Neural progenitor cell (in vitro differentiated cells): Measurements from ENCODE around the gene SFMBT2. TPM values are rescaled to one million over a fixed set of nuclear protein-coding genes. Genes with fewer than 3 reads are reported as not detected.
A peak's percentile ranks its signal among the peaks of the same experiment; 100 is the strongest.

ENCODE experiments used
- DNase-seq: peaks from one replicate; pipeline ENCODE4 v3.0.0-alpha.2; 2016; ENCODE audit warnings: low spot score
- H2AFZ ChIP-seq: fragments of 200-600 bp; sonication (generic); replicated peaks from 2 replicates; pipeline ENCODE4 v1.6.1; 2016; ENCODE audit warnings: antibody characterized with exemption
- H3F3A ChIP-seq: fragments of 200-600 bp; sonication (generic); 2 replicates; pipeline ENCODE4 v1.6.1; 2016; ENCODE audit warnings: antibody characterized with exemption, low read depth
- H3K27ac ChIP-seq: fragments of 200-600 bp; sonication (generic); 2 replicates; pipeline ENCODE4 v1.5.1; 2016; ENCODE audit warnings: mild to moderate bottlenecking
- H3K27me3 ChIP-seq: fragments of 200-600 bp; sonication (generic); 2 replicates; pipeline ENCODE4 v1.6.1; 2016; ENCODE audit warnings: mild to moderate bottlenecking, moderate library complexity
- H3K36me3 ChIP-seq: fragments of 200-600 bp; sonication (generic); 2 replicates; pipeline ENCODE4 v1.5.1; 2016
- H3K4me1 ChIP-seq: fragments of 200-600 bp; sonication (generic); 2 replicates; pipeline ENCODE4 v1.6.1; 2016; ENCODE audit warnings: mixed run types
- H3K4me2 ChIP-seq: fragments of 200-600 bp; sonication (generic); 2 replicates; pipeline ENCODE4 v1.6.1; 2016
- H3K4me3 ChIP-seq: fragments of 200-600 bp; sonication (generic); 2 replicates; pipeline ENCODE4 v1.5.1; 2016
- H3K79me2 ChIP-seq: fragments of 200-600 bp; sonication (generic); 2 replicates; pipeline ENCODE4 v1.6.1; 2016; ENCODE audit warnings: low read depth
- H3K9ac ChIP-seq: fragments of 200-600 bp; sonication (generic); 2 replicates; pipeline ENCODE4 v1.6.1; 2016
- H3K9me3 ChIP-seq: fragments of 200-600 bp; sonication (generic); 2 replicates; pipeline ENCODE4 v1.5.1; 2016; ENCODE audit warnings: low read depth
- H4K20me1 ChIP-seq: fragments of 200-600 bp; sonication (generic); 2 replicates; pipeline ENCODE4 v1.6.1; 2016; ENCODE audit warnings: low read depth
- H3K27ac Mint-ChIP-seq: 3 replicates; pipeline ENCODE4 v1.8.0; 2021; ENCODE audit warnings: mixed read lengths
- H3K27me3 Mint-ChIP-seq: 2 replicates; pipeline ENCODE4 v1.8.0; 2022; ENCODE audit warnings: low read depth, mild to moderate bottlenecking, inconsistent platforms, moderate library complexity, mixed read lengths; ENCODE audit not compliant: insufficient read depth
- H3K36me3 Mint-ChIP-seq: 3 replicates; pipeline ENCODE4 v1.8.0; 2021; ENCODE audit warnings: mixed read lengths
- H3K4me1 Mint-ChIP-seq: 3 replicates; pipeline ENCODE4 v1.8.0; 2021; ENCODE audit warnings: mixed read lengths
- H3K4me3 Mint-ChIP-seq: 3 replicates; pipeline ENCODE4 v1.8.0; 2021; ENCODE audit warnings: mild to moderate bottlenecking, moderate library complexity, mixed read lengths
- H3K9me3 Mint-ChIP-seq: 3 replicates; pipeline ENCODE4 v1.8.0; 2020; ENCODE audit warnings: mixed read lengths
- CTCF ChIP-seq: fragments of 200-600 bp; sonication (generic); IDR thresholded peaks from 2 replicates; pipeline ENCODE4 v1.5.1; 2017; ENCODE audit warnings: antibody characterized with exemption, mild to moderate bottlenecking
- EZH2 ChIP-seq: fragments of 200-600 bp; sonication (generic); IDR thresholded peaks from 2 replicates; pipeline ENCODE4 v1.6.1; 2017; ENCODE audit warnings: antibody characterized with exemption, mild to moderate bottlenecking, moderate library complexity
- EZH2phosphoT487 ChIP-seq: fragments of 200-600 bp; sonication (generic); IDR thresholded peaks from 2 replicates; pipeline ENCODE4 v1.6.1; 2017; ENCODE audit warnings: antibody characterized with exemption
- total RNA-seq: library from RNA; depleted of rRNA; stranded (reverse); fragments of >200 nt; gene quantifications from 2 replicates; pipeline ENCODE4 v1.2.3, GENCODE V29; 2015; ENCODE audit warnings: low replicate concordance

The SFMBT2 gene
- total RNA-seq, 1 donor from 2014 or later: 1.8 TPM

- Histone ChIP-seq H2AFZ (no peak overlapping the region), H4K20me1 (no peaks in the 10 kb centered on the region), H3F3A (no peaks in the 10 kb centered on the region), H3K27me3 (no peaks in the 10 kb centered on the region), H3K36me3 (no peaks in the 10 kb centered on the region), H3K4me3 (no peak overlapping the region), H3K9ac (no peak overlapping the region), H3K9me3 (no peaks in the 10 kb centered on the region), H3K27ac (no peak overlapping the region), H3K79me2 (no peaks in the 10 kb centered on the region), H3K4me2 (no peak overlapping the region), H3K4me1 (peaks cover 6% of the 10 kb centered on the region)
- Mint-ChIP-seq H3K4me1 (peaks cover 19% of the 10 kb centered on the region), H3K27ac (no peak overlapping the region), H3K27me3 (no peaks in the 10 kb centered on the region), H3K36me3 (no peaks in the 10 kb centered on the region), H3K9me3 (no peaks in the 10 kb centered on the region), H3K4me3 (no peak overlapping the region)
- no peak for DNase-seq
- TF ChIP-seq CTCF (no peak), EZH2 (no peak), EZH2phosphoT487 (no peak)
These were observed 145.3 kb downstream of the SFMBT2 start for GRCh38 chr10:7265396-7266123.

GRCh38 chr10:7264313-7264756, 146.5 kb downstream of the SFMBT2 start:
- no peaks in the 10 kb centered on the region for H3K9me3 Mint-ChIP-seq
- Histone ChIP-seq H3K4me1 (peaks cover 6% of the 10 kb centered on the region), H3K36me3 (no peaks in the 10 kb centered on the region), H4K20me1 (no peaks in the 10 kb centered on the region), H3K27me3 (no peaks in the 10 kb centered on the region), H3K9me3 (no peaks in the 10 kb centered on the region), H3K9ac (no peak overlapping the region), H3K27ac (no peak overlapping the region), H3K4me3 (no peak overlapping the region), H3K79me2 (no peaks in the 10 kb centered on the region), H3K4me2 (no peak overlapping the region), H2AFZ (no peak overlapping the region), H3F3A (no peaks in the 10 kb centered on the region)
- no peak overlapping the region for H3K4me3 Mint-ChIP-seq
- peak; percentile 45 for DNase-seq
- no peaks in the 10 kb centered on the region for H3K36me3 Mint-ChIP-seq
- TF ChIP-seq EZH2 (no peak), CTCF (no peak), EZH2phosphoT487 (no peak)
- H3K27ac Mint-ChIP-seq: no peak overlapping the region
- peaks cover 27% of the 10 kb centered on the region for H3K4me1 Mint-ChIP-seq
- H3K27me3 Mint-ChIP-seq: no peaks in the 10 kb centered on the region

- no peaks in the 10 kb centered on the region for H3K27me3 ChIP-seq
- no peaks in the 10 kb centered on the region for H3K79me2 ChIP-seq
- H3K36me3 Mint-ChIP-seq: no peaks in the 10 kb centered on the region
- H4K20me1 ChIP-seq: no peaks in the 10 kb centered on the region
- H3K4me1 ChIP-seq: peaks cover 6% of the 10 kb centered on the region
- H3K27ac ChIP-seq: no peak overlapping the region
- H3F3A ChIP-seq: no peaks in the 10 kb centered on the region
- H3K27ac Mint-ChIP-seq: no peak overlapping the region
- no peak overlapping the region for H3K4me3 Mint-ChIP-seq
- H3K9ac ChIP-seq: no peak overlapping the region
- H3K27me3 Mint-ChIP-seq: no peaks in the 10 kb centered on the region
- no peak for DNase-seq
- H2AFZ ChIP-seq: no peak overlapping the region
- H3K4me3 ChIP-seq: no peak overlapping the region
- H3K4me1 Mint-ChIP-seq: peaks cover 34% of the 10 kb centered on the region
- TF ChIP-seq EZH2phosphoT487: no peak
- no peak for TF ChIP-seq CTCF
- no peak for TF ChIP-seq EZH2
- H3K4me2 ChIP-seq: no peak overlapping the region
- no peaks in the 10 kb centered on the region for H3K9me3 ChIP-seq
- no peaks in the 10 kb centered on the region for H3K9me3 Mint-ChIP-seq
- H3K36me3 ChIP-seq: no peaks in the 10 kb centered on the region
These were observed 147.2 kb downstream of the SFMBT2 start for GRCh38 chr10:7263616-7264015.
